T-helper 2 cell treated with Interferon-gamma antibody and Interleukin-4, amounts not matched to agents 5 μg/mL and 100 μg/mL, for 36 hours (primary cell): ENCODE data around the gene ORMDL2.

Experiments
- DNase-seq: peaks from one replicate; pipeline ENCODE4 v3.0.0; 2021; ENCODE audit warnings: low spot score
- H3K27ac Mint-ChIP-seq: one replicate; pipeline ENCODE4 v1.8.0; 2021; ENCODE audit warnings: mild to moderate bottlenecking, mixed read lengths
- H3K27me3 Mint-ChIP-seq: one replicate; pipeline ENCODE4 v1.8.0; 2021; ENCODE audit warnings: low read depth, mixed read lengths
- H3K36me3 Mint-ChIP-seq: one replicate; pipeline ENCODE4 v1.8.0; 2021; ENCODE audit warnings: low read depth, mixed read lengths
- H3K4me1 Mint-ChIP-seq: one replicate; pipeline ENCODE4 v1.8.0; 2021; ENCODE audit warnings: low read depth, mixed read lengths
- H3K4me3 Mint-ChIP-seq: one replicate; pipeline ENCODE4 v1.8.0; 2022; ENCODE audit warnings: mild to moderate bottlenecking, moderate library complexity, mixed read lengths
- H3K9me3 Mint-ChIP-seq: one replicate; pipeline ENCODE4 v1.8.0; 2021; ENCODE audit warnings: mixed read lengths

ORMDL2 gene

DNA sequence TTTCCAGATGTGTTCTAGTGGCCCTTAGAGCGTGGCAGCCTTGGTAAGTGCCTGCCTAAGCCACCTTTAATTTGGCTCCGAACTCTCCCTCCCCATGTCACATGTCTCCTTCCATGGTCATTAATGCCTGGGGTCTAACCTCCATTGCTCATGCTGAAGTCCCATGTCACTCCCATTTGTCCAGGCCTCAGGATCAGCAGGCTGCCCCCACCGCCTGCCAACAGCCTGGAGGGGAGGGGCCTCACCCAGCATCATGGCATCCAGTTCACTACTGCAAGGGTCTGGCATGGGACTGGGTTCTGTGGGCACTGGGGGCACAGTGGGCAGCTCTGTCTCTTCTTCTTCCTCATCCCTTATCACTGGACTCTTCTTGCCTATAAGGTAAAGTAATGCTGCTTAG, 20.5 kb downstream of the ORMDL2 start:
- Mint-ChIP-seq H3K27ac (no peak overlapping the region), H3K36me3 (no peaks in the 10 kb centered on the region), H3K27me3 (no peaks in the 10 kb centered on the region), H3K4me1 (peaks cover 6% of the 10 kb centered on the region), H3K9me3 (no peaks in the 10 kb centered on the region), H3K4me3 (no peak overlapping the region)
- DNase-seq = no peak

GRCh38 chr12:55839345-55840140, 21.7 kb downstream of the ORMDL2 start:
- no peak overlapping the region for H3K4me3 Mint-ChIP-seq
- no peaks in the 10 kb centered on the region for H3K27me3 Mint-ChIP-seq
- H3K27ac Mint-ChIP-seq = no peak overlapping the region
- H3K36me3 Mint-ChIP-seq = no peaks in the 10 kb centered on the region
- no peak for DNase-seq
- H3K9me3 Mint-ChIP-seq = no peaks in the 10 kb centered on the region
- H3K4me1 Mint-ChIP-seq = peaks cover 6% of the 10 kb centered on the region

DNA sequence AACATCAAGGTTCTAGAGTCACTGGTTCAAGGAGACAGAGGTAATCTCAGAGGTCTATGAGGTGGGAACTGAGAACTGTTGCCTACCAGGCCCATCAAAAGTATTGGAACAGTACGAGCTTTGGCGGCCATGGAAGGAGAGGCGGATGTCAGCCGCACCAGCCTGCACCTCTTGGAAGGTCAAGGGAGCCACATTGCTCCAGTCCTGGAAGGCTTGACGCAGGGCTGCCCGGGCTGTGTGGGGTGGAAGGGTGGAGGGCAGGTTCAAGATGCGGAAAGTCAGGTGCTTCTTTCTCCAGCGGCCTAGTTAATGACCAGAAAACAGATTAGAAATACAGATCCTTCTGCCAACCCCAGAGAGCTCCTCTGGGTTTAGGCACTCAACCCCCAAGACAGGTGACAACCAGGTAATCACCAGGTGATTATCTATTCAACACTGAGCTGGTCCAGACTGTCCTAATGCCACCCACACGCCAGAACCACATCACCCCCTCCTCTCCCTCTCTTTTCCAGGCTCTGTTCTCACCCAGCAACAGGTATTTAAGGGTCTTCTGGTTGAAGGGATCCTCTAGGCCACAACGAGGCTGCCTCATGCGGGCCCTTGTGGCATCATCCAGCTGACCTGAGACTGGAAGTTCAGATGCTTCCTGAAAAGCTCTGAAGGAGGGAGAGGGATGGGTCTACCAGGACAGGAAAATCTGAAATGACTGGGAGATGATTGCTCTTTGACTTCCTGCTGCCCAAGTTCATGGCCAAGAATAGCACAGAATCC, 22.9 kb downstream of the ORMDL2 start:
- no peak overlapping the region for H3K27ac Mint-ChIP-seq
- peaks cover 6% of the 10 kb centered on the region for H3K4me1 Mint-ChIP-seq
- no peak overlapping the region for H3K4me3 Mint-ChIP-seq
- no peak for DNase-seq
- no peaks in the 10 kb centered on the region for H3K9me3 Mint-ChIP-seq
- H3K27me3 Mint-ChIP-seq = no peaks in the 10 kb centered on the region
- no peaks in the 10 kb centered on the region for H3K36me3 Mint-ChIP-seq

GRCh38 chr12:55842681-55843429, 25.0 kb downstream of the ORMDL2 start, which contains the start of gene MMP19:
TSS of gene MMP19 (minus strand) at chr12:55842936. CDS start at chr12:55842830, 106 bp downstream.
- Mint-ChIP-seq H3K4me1 (peaks cover 2% of the 10 kb centered on the region), H3K4me3 (no peak within 1 kb of the TSS), H3K27me3 (no peaks in the 10 kb centered on the region), H3K36me3 (no peaks in the 10 kb centered on the region), H3K27ac (no peak within 1 kb of the TSS), H3K9me3 (no peaks in the 10 kb centered on the region)
- DNase-seq = no peak

- no peaks in the 10 kb centered on the region for H3K36me3 Mint-ChIP-seq
- H3K4me3 Mint-ChIP-seq = no peak overlapping the region
- no peak for DNase-seq
- peaks cover 2% of the 10 kb centered on the region for H3K4me1 Mint-ChIP-seq
- H3K27me3 Mint-ChIP-seq = no peaks in the 10 kb centered on the region
- no peaks in the 10 kb centered on the region for H3K9me3 Mint-ChIP-seq
- no peak overlapping the region for H3K27ac Mint-ChIP-seq
These were observed 25.6 kb downstream of the ORMDL2 start for GRCh38 chr12:55843431-55843830.

GRCh38 chr12:55844961-55845360, 27.1 kb downstream of the ORMDL2 start:
- no peak for DNase-seq
- Mint-ChIP-seq H3K4me1 (peaks cover 2% of the 10 kb centered on the region), H3K9me3 (no peaks in the 10 kb centered on the region), H3K27ac (no peak overlapping the region), H3K27me3 (peaks cover 4% of the 10 kb centered on the region), H3K4me3 (no peak overlapping the region), H3K36me3 (no peaks in the 10 kb centered on the region)

- Mint-ChIP-seq H3K27ac (no peak overlapping the region), H3K4me1 (peaks cover 2% of the 10 kb centered on the region), H3K4me3 (no peak overlapping the region), H3K9me3 (no peaks in the 10 kb centered on the region), H3K27me3 (peaks cover 7% of the 10 kb centered on the region), H3K36me3 (no peaks in the 10 kb centered on the region)
- DNase-seq = no peak
These were observed 27.5 kb downstream of the ORMDL2 start for GRCh38 chr12:55845361-55845760.

GRCh38 chr12:55845785-55846496, 28.1 kb downstream of the ORMDL2 start:
- H3K9me3 Mint-ChIP-seq = no peaks in the 10 kb centered on the region
- H3K4me3 Mint-ChIP-seq = no peak overlapping the region
- H3K27me3 Mint-ChIP-seq = peaks cover 9% of the 10 kb centered on the region
- no peak overlapping the region for H3K27ac Mint-ChIP-seq
- peaks cover 2% of the 10 kb centered on the region for H3K4me1 Mint-ChIP-seq
- DNase-seq = no peak
- no peaks in the 10 kb centered on the region for H3K36me3 Mint-ChIP-seq

GRCh38 chr12:55847033-55847432, 29.2 kb downstream of the ORMDL2 start:
- peaks cover 2% of the 10 kb centered on the region for H3K4me1 Mint-ChIP-seq
- H3K27ac Mint-ChIP-seq = no peak overlapping the region
- H3K9me3 Mint-ChIP-seq = no peaks in the 10 kb centered on the region
- no peaks in the 10 kb centered on the region for H3K36me3 Mint-ChIP-seq
- DNase-seq = no peak
- no peak overlapping the region for H3K4me3 Mint-ChIP-seq
- H3K27me3 Mint-ChIP-seq = peaks cover 9% of the 10 kb centered on the region

DNA sequence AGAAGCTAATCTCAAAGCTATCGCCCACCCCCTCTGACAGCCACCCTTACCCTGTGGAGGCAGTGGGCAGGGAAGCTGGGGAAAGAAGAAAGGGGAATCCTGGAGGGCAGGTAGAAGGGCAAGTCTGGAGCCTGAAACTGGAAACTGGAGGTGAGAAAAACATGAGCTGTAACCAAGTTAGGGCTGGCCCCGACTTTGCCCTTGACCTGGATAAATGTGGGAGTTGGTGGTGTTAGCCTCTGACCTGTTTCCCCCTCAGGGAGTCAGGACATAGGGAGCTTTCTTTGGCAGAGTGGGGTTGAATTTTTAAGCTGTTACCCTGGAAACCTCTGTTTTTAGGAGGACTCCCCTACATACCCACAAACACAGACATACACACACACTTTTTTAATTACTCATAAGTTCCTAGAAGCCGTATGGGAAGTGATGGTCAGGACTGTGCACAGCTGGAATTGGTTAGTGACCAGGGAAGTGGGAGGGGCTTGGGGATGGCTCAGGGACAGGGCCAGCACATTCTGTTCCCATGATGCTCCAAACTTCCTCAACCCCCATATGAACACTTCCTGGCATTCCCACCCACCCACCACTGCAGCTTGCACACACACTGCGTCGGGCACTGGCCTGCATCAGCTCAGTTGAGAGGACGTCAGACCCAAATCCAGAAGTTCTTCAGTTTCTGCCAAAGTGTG, 29.9 kb downstream of the ORMDL2 start:
- peaks cover 9% of the 10 kb centered on the region for H3K27me3 Mint-ChIP-seq
- H3K4me1 Mint-ChIP-seq = peaks cover 2% of the 10 kb centered on the region
- H3K36me3 Mint-ChIP-seq = no peaks in the 10 kb centered on the region
- H3K27ac Mint-ChIP-seq = no peak overlapping the region
- no peak for DNase-seq
- no peaks in the 10 kb centered on the region for H3K9me3 Mint-ChIP-seq
- H3K4me3 Mint-ChIP-seq = no peak overlapping the region

- Mint-ChIP-seq H3K27me3 (peaks cover 9% of the 10 kb centered on the region), H3K27ac (no peak overlapping the region), H3K4me3 (no peak overlapping the region), H3K4me1 (peaks cover 2% of the 10 kb centered on the region), H3K9me3 (no peaks in the 10 kb centered on the region), H3K36me3 (no peaks in the 10 kb centered on the region)
- no peak for DNase-seq
These were observed 31.9 kb downstream of the ORMDL2 start for GRCh38 chr12:55849616-55850343.

DNA sequence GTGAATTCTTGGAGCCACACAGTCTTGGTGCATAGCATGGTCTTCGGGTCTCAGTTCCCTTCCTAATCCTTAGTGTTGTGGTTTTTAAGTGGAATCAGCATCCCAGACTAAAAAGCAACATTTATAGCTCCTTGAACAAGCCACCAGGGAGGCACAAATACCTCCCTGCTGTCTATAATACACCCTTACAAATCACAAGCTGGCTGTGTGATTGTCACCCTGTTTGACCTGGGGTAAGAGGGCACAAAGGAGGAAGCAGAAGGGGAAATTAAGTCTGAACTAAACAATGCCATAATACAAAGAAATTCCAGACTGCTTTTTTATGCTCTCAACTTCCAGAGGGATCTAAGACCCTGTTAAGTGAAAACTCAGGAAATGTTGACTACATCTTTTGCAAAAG, 32.6 kb downstream of the ORMDL2 start:
- no peak for DNase-seq
- Mint-ChIP-seq H3K9me3 (no peaks in the 10 kb centered on the region), H3K36me3 (no peaks in the 10 kb centered on the region), H3K4me3 (no peak overlapping the region), H3K4me1 (peaks cover 2% of the 10 kb centered on the region), H3K27ac (no peak overlapping the region), H3K27me3 (peaks cover 9% of the 10 kb centered on the region)
